GM18861 (cell line): ENCODE results near the gene ERN1.

ENCODE experiments used
- ATAC-seq: cut with Tn5 transposase; IDR thresholded peaks from one replicate; pipeline ENCODE4 v1.9.1; 2021; ENCODE audit not compliant: unreplicated experiment

The ERN1 gene

GRCh38 chr17:64063088-64063487, 66.9 kb downstream of the ERN1 start:
- peak; percentile 39 for ATAC-seq

GRCh38 chr17:64061178-64061898, 68.6 kb downstream of the ERN1 start:
- ATAC-seq = peak; percentile 38

- ATAC-seq = no peak
Measured at GRCh38 chr17:64060331-64060730, 69.6 kb downstream of the ERN1 start.

- no peak for ATAC-seq
Measured at GRCh38 chr17:64059756-64060155, 70.2 kb downstream of the ERN1 start.

GRCh38 chr17:64058621-64059020, 71.3 kb downstream of the ERN1 start:
- ATAC-seq = no peak

GRCh38 chr17:64057701-64058263, 72.2 kb downstream of the ERN1 start:
- no peak for ATAC-seq

GRCh38 chr17:64056269-64057005, 73.5 kb downstream of the ERN1 start:
- no peak for ATAC-seq

GRCh38 chr17:64055183-64056142, 74.5 kb downstream of the ERN1 start:
- no peak for ATAC-seq

GRCh38 chr17:64054304-64054703, 75.6 kb downstream of the ERN1 start:
- no peak for ATAC-seq

- ATAC-seq = no peak
Measured at GRCh38 chr17:64053101-64053500, 76.8 kb downstream of the ERN1 start.

- ATAC-seq = no peak
Measured at GRCh38 chr17:64051153-64051552, 78.8 kb downstream of the ERN1 start.

- ATAC-seq = no peak
Measured at GRCh38 chr17:64048805-64049204, 81.1 kb downstream of the ERN1 start.

- no peak for ATAC-seq
Measured at GRCh38 chr17:64045176-64045575, 84.8 kb downstream of the ERN1 start.

GRCh38 chr17:64042700-64043485, 87.1 kb downstream of the ERN1 start:
- no peak for ATAC-seq

GRCh38 chr17:64041912-64042311, 88.0 kb downstream of the ERN1 start:
- ATAC-seq = no peak

GRCh38 chr17:64040206-64040605, 89.7 kb downstream of the ERN1 start:
- no peak for ATAC-seq

GRCh38 chr17:64039106-64039400, 90.9 kb downstream of the ERN1 start:
- no peak for ATAC-seq

GRCh38 chr17:64038331-64039105, 91.4 kb downstream of the ERN1 start:
- no peak for ATAC-seq

- ATAC-seq = no peak
Measured at GRCh38 chr17:64037802-64038201, 92.1 kb downstream of the ERN1 start.

- no peak for ATAC-seq
Measured at GRCh38 chr17:64037180-64037579, 92.8 kb downstream of the ERN1 start.
